M059J (cell line): ENCODE data around the gene ZNF804B. TPM values are rescaled to one million over a fixed set of nuclear protein-coding genes. Genes with fewer than 3 reads are reported as not detected.
"Not testable (repeated sequence)": the region's sequence is repeated elsewhere in the genome, so short reads cannot be mapped to it uniquely, and the experiment has no call there.

Experiments used
- DNase-seq: peaks from one replicate; pipeline ENCODE4 v3.0.0-alpha.2; 2012; ENCODE audit warnings: low read depth
- total RNA-seq: library from RNA; depleted of rRNA; stranded (reverse); fragments of >200 nt; shearing (Covaris generic); gene quantifications from 2 replicates; pipeline ENCODE4 v1.2.3, GENCODE V29; 2014

ZNF804B gene
- total RNA-seq, 1 experiment from 2014 or later = not detected

GRCh38 chr7:89085580-89085979 is 326.1 kb downstream of the ZNF804B start:
- DNase-seq = no peak

GRCh38 chr7:89091550-89091949 is 332.1 kb downstream of the ZNF804B start:
- no peak for DNase-seq

- DNase-seq = no peak
These were observed 334.8 kb downstream of the ZNF804B start for GRCh38 chr7:89094269-89094668.

GRCh38 chr7:89103564-89103963 is 344.1 kb downstream of the ZNF804B start:
- DNase-seq = no peak

- DNase-seq = no peak
These were observed 345.5 kb downstream of the ZNF804B start for GRCh38 chr7:89104748-89105685.

- DNase-seq = no peak
These were observed 364.4 kb downstream of the ZNF804B start for GRCh38 chr7:89123871-89124270.

GRCh38 chr7:89129600-89130375 is 370.3 kb downstream of the ZNF804B start:
- no peak for DNase-seq

- no peak for DNase-seq
These were observed 373.9 kb downstream of the ZNF804B start for GRCh38 chr7:89133357-89133756.

GRCh38 chr7:89133819-89134218 is 374.3 kb downstream of the ZNF804B start:
- no peak for DNase-seq

GRCh38 chr7:89145801-89146200 is 386.3 kb downstream of the ZNF804B start:
- DNase-seq = no peak

- DNase-seq = no peak
These were observed 400.6 kb downstream of the ZNF804B start for GRCh38 chr7:89160107-89160506.

- DNase-seq = no peak
These were observed 405.9 kb downstream of the ZNF804B start for GRCh38 chr7:89165421-89165820.

GRCh38 chr7:89170628-89171027 is 411.1 kb downstream of the ZNF804B start:
- DNase-seq = no peak

GRCh38 chr7:89182116-89182515 is 422.6 kb downstream of the ZNF804B start:
- DNase-seq = no peak

GRCh38 chr7:89183712-89184111 is 424.2 kb downstream of the ZNF804B start:
- no peak for DNase-seq

GRCh38 chr7:89200758-89201157 is 441.3 kb downstream of the ZNF804B start:
- DNase-seq = no peak

GRCh38 chr7:89223900-89224395 is 464.4 kb downstream of the ZNF804B start:
- no peak for DNase-seq

- not testable (repeated sequence) for DNase-seq
These were observed 469.2 kb downstream of the ZNF804B start for GRCh38 chr7:89228688-89229171.

GRCh38 chr7:89238156-89238555 is 478.7 kb downstream of the ZNF804B start:
- no peak for DNase-seq

- DNase-seq = no peak
These were observed 486.7 kb downstream of the ZNF804B start for GRCh38 chr7:89246196-89246595.

GRCh38 chr7:89247207-89247606 is 487.7 kb downstream of the ZNF804B start:
- DNase-seq = no peak

GRCh38 chr7:89259085-89259484 is 499.6 kb downstream of the ZNF804B start:
- no peak for DNase-seq
